GM12878 (cell line): ENCODE measurements around the gene NRTN. TPM values are rescaled to one million over a fixed set of nuclear protein-coding genes. Genes with fewer than 3 reads are reported as not detected.

ENCODE experiments used
- ATAC-seq: fragments of 200-7000 bp; cut with Tn5 transposase; 3 replicates; pipeline ENCODE4 v1.9.1; 2020; ENCODE audit warnings: mild to moderate bottlenecking, moderate library complexity
- BruUV-seq: library from RNA; stranded (reverse); fragments of 400-500 nt; replicated peaks from 2 replicates; lab custom pipeline; 2021; lab: Mats Ljungman, UMichigan
- CTCF ChIA-PET: fragments of 300-600 bp; sonication (Branson Sonifier 250); formaldehyde crosslinking; extraction: SDS; loops from one replicate; lab custom pipeline; 2021; ENCODE audit warnings: inconsistent platforms; lab: Yijun Ruan, JAX
- POLR2A ChIA-PET: fragments of 350-600 bp; formaldehyde crosslinking; extraction: SDS; loops from one replicate; lab custom pipeline; 2021; ENCODE audit warnings: inconsistent platforms; lab: Charles Lee
- RAD21 ChIA-PET: fragments of 300-600 bp; sonication (Branson Sonifier 250); formaldehyde crosslinking; loops from one replicate; lab custom pipeline; 2023; ENCODE audit warnings: antibody characterized with exemption; ENCODE audit not compliant: unreplicated experiment; lab: Charles Lee
- SMC1A ChIA-PET: fragments of 300-600 bp; sonication (Branson Sonifier 250); formaldehyde crosslinking; loops from one replicate; lab custom pipeline; 2023; ENCODE audit not compliant: unreplicated experiment, uncharacterized antibody; lab: Charles Lee
- DNase-seq: peaks from one replicate; pipeline ENCODE4 v3.0.0-alpha.2; 2011; ENCODE audit warnings: low read depth, low spot score
- FAIRE-seq: peaks from 3 replicates; lab custom pipeline; 2011; peaks lifted over from hg19 to GRCh38; lab: Jason Lieb, UNC
- H2AFZ ChIP-seq: 2 replicates; pipeline ENCODE4 v1.6.0; 2011; ENCODE audit warnings: low read depth, low read length, control low read depth; ENCODE audit not compliant: control insufficient read depth
- H3K27ac ChIP-seq: 2 replicates; pipeline ENCODE4 v1.5.1; 2011; ENCODE audit warnings: control low read depth; ENCODE audit not compliant: control insufficient read depth, insufficient read depth
- H3K27me3 ChIP-seq, 2 experiments: replicated peaks in 1 of 2; 2 replicates each; pipeline versions ENCODE4 v1.6.0 to v1.6.1; 2011; ENCODE audit warnings: low read length in 1 of 2; ENCODE audit not compliant: control insufficient read depth in 2 of 2, insufficient read depth in 2 of 2
- H3K36me3 ChIP-seq, 2 experiments: 2 replicates each; pipeline ENCODE4 v1.5.1; 2011; ENCODE audit warnings: low read length in 1 of 2; ENCODE audit not compliant: control insufficient read depth in 2 of 2, insufficient read depth in 2 of 2
- H3K4me1 ChIP-seq: 2 replicates; pipeline ENCODE4 v1.6.1; 2011; ENCODE audit warnings: mild to moderate bottlenecking, low read length, moderate library complexity, mixed read lengths; ENCODE audit not compliant: control insufficient read depth, insufficient read depth
- H3K4me2 ChIP-seq: 2 replicates; pipeline ENCODE4 v1.6.0; 2011; ENCODE audit warnings: control low read depth; ENCODE audit not compliant: control insufficient read depth, insufficient read depth
- H3K4me3 ChIP-seq: fragments of 200-600 bp; sonication (generic); 2 replicates; pipeline ENCODE4 v1.5.1; 2016
- H3K79me2 ChIP-seq: 2 replicates; pipeline ENCODE4 v1.6.0; 2011; ENCODE audit warnings: low read length; ENCODE audit not compliant: control insufficient read depth, insufficient read depth
- H3K9ac ChIP-seq: 2 replicates; pipeline ENCODE4 v1.8.0; 2011; ENCODE audit warnings: low read length, control low read depth, mixed read lengths; ENCODE audit not compliant: control insufficient read depth, insufficient read depth
- H3K9me3 ChIP-seq: replicated peaks from 3 replicates; pipeline ENCODE4 v1.5.1; 2011; ENCODE audit warnings: mild to moderate bottlenecking, low read length; ENCODE audit not compliant: control insufficient read depth, insufficient read depth
- H4K20me1 ChIP-seq: 2 replicates; pipeline ENCODE4 v1.6.0; 2011; ENCODE audit not compliant: control insufficient read depth, insufficient read depth
- ASH2L ChIP-seq: fragments of 300-600, 200-600 bp; sonication (generic); IDR thresholded peaks from 2 replicates; pipeline ENCODE4 v1.6.1; 2017; ENCODE audit warnings: low read depth, mild to moderate bottlenecking, borderline replicate concordance
- CREM ChIP-seq: IDR thresholded peaks from 2 replicates; pipeline ENCODE4 v1.6.1; 2014; ENCODE audit warnings: antibody characterized with exemption, low read depth
- CTCF ChIP-seq, 3 experiments: IDR thresholded peaks in 2 of 3; conservative IDR thresholded peaks in 1 of 3; 2 replicates each; pipeline ENCODE4 v1.5.1; 2011; ENCODE audit warnings: low read depth in 3 of 3, low read length in 3 of 3, mild to moderate bottlenecking in 3 of 3, control low read depth in 2 of 3, moderate library complexity in 2 of 3, inconsistent platforms in 1 of 3, mixed read lengths in 1 of 3; ENCODE audit not compliant: control insufficient read depth in 2 of 3, insufficient read depth in 1 of 3; ENCODE audit errors: extremely low read depth in 1 of 3
- E4F1 ChIP-seq: fragments of 450-650 bp; IDR thresholded peaks from 2 replicates; pipeline ENCODE4 v1.6.1; 2018; ENCODE audit warnings: borderline replicate concordance, mild to moderate bottlenecking; ENCODE audit not compliant: partially characterized antibody
- ETV6 ChIP-seq, 2 experiments: fragments of 450-650 bp in 1 of 2; IDR thresholded peaks in 1 of 2; conservative IDR thresholded peaks in 1 of 2; 2 replicates each; pipeline ENCODE4 v1.6.1; 2014; ENCODE audit warnings: antibody characterized with exemption in 1 of 2, borderline replicate concordance in 1 of 2, low read depth in 1 of 2, mild to moderate bottlenecking in 1 of 2, moderate library complexity in 1 of 2
- HCFC1 ChIP-seq: fragments of 150-350 bp; IDR thresholded peaks from 2 replicates; pipeline ENCODE4 v1.6.1; 2014; ENCODE audit warnings: low read length
- JUNB ChIP-seq: IDR thresholded peaks from 2 replicates; pipeline ENCODE4 v1.6.1; 2016; ENCODE audit warnings: antibody characterized with exemption, mild to moderate bottlenecking
- KLF5 ChIP-seq: fragments of 450-650 bp; IDR thresholded peaks from 2 replicates; pipeline ENCODE4 v1.6.1; 2014; ENCODE audit warnings: mild to moderate bottlenecking; ENCODE audit not compliant: partially characterized antibody
- NBN ChIP-seq: fragments of 450-650 bp; IDR thresholded peaks from 2 replicates; pipeline ENCODE4 v1.6.1; 2016
- POLR2A ChIP-seq: IDR thresholded peaks from 2 replicates; pipeline ENCODE4 v1.6.1; 2011; ENCODE audit warnings: low read depth, mild to moderate bottlenecking, low read length
- RELB ChIP-seq: fragments of 450-650 bp; IDR thresholded peaks from 2 replicates; pipeline ENCODE4 v1.6.1; 2017; ENCODE audit warnings: low read depth, mild to moderate bottlenecking, moderate library complexity
- SMAD1 ChIP-seq: fragments of 450-650 bp; IDR thresholded peaks from 2 replicates; pipeline ENCODE4 v1.6.1; 2018; ENCODE audit warnings: mild to moderate bottlenecking, low read depth; ENCODE audit not compliant: partially characterized antibody
- SMC3 ChIP-seq: IDR thresholded peaks from 2 replicates; pipeline ENCODE4 v1.6.1; 2011; ENCODE audit warnings: low read length, improper control_type of control experiment, borderline replicate concordance
- SREBF2 ChIP-seq: IDR thresholded peaks from 2 replicates; pipeline ENCODE4 v1.6.1; 2012; ENCODE audit warnings: mild to moderate bottlenecking, low read length
- TCF3 ChIP-seq: IDR thresholded peaks from 2 replicates; pipeline ENCODE4 v1.6.1; 2012; ENCODE audit warnings: low read depth, mild to moderate bottlenecking, low read length, borderline replicate concordance; ENCODE audit not compliant: insufficient read depth
- TCF7 ChIP-seq: IDR thresholded peaks from 2 replicates; pipeline ENCODE4 v1.6.1; 2014; ENCODE audit warnings: antibody characterized with exemption, borderline replicate concordance
- ZNF622 ChIP-seq: fragments of 450-650 bp; IDR thresholded peaks from 2 replicates; pipeline ENCODE4 v1.6.1; 2017; ENCODE audit warnings: mild to moderate bottlenecking, inconsistent platforms
- WGBS: methylation state at CpG from one replicate; pipeline ENCODE4 v1.1.6; 2016; ENCODE audit warnings: low lambda C conversion rate; ENCODE audit not compliant: insufficient replicate concordance, insufficient coverage; ENCODE audit errors: missing lambda C conversion rate; 5-methylcytosine and 5-hydroxymethylcytosine counted together
- in situ Hi-C: fragments of 300-500 bp; cut with MboI; formaldehyde crosslinking; loops from 9 replicates; pipeline ENCODE4 v1.14.3; 2018; ENCODE audit warnings: mixed read lengths
- intact Hi-C: fragments of 100-400 bp; cut with micrococcal nuclease; formaldehyde crosslinking; loops from one replicate; pipeline ENCODE4 v1.14.2; 2022; ENCODE audit not compliant: unreplicated experiment
- polyA plus RNA-seq, 11 experiments: library from polyadenylated mRNA; depleted of rRNA in 4 of 11; unstranded in 6 of 11; stranded (reverse) in 5 of 11; fragments of >200 nt; fragmentation: Nextera tagmentation in 4 of 11; fragmentation: Illumina TruSeq in 1 of 11; extraction: Ambion mirVana in 4 of 11; extraction: Trizol in 1 of 11; gene quantifications; 1 replicate in 1 of 11; 2 replicates in 10 of 11; pipeline versions ENCODE4 v1.2.1 to v1.2.3, GENCODE V29; 2011 to 2016; ENCODE audit warnings: inconsistent platforms in 2 of 11, missing spikeins in 2 of 11, low read depth in 1 of 11
- total RNA-seq, 4 experiments: library from RNA; depleted of rRNA in 3 of 4; stranded (reverse); fragments of >200 nt in 3 of 4; fragmentation: Illumina TruSeq in 1 of 4; extraction: Trizol in 1 of 4; gene quantifications; 2 replicates each; pipeline versions ENCODE4 v1.2.1 to v1.2.3, GENCODE V29; 2013 to 2021

Gene NRTN
- total and polyA plus RNA-seq, 10 of the 15 experiments (the other 5 are each of a cell fraction or from before 2014, with no cell fraction given): not detected

- H3K9me3 ChIP-seq: no peaks in the 10 kb centered on the region
- no peak for DNase-seq
- H3K79me2 ChIP-seq: no peaks in the 10 kb centered on the region
- WGBS: 45% methylated on average over 20 of the region's 21 CpGs
- H3K27me3 ChIP-seq: no peaks in the 10 kb centered on the region; a peak in 2 of 4 replicates
- H4K20me1 ChIP-seq: no peaks in the 10 kb centered on the region
- no peak for ATAC-seq
- no peak overlapping the region for H3K27ac ChIP-seq
- no peak overlapping the region for H2AFZ ChIP-seq
- TF ChIP-seq CREM (no peak), RELB (no peak), ETV6 (conservative IDR thresholded peaks at IDR 0.05 in 1 of 2, IDR thresholded peaks at IDR 0.05 in 1 of 2; ENCODE audit: borderline replicate concordance in 1 of 2, low read depth in 1 of 2) (no peak), HCFC1 (no peak), SMAD1 (no peak), CTCF (IDR thresholded peaks at IDR 0.05 in 2 of 3, conservative IDR thresholded peaks at IDR 0.05 in 1 of 3; ENCODE audit: control insufficient read depth in 2 of 3, extremely low read depth in 1 of 3, insufficient read depth in 1 of 3, low read depth in 3 of 3, low read length in 3 of 3) (no peak), E4F1 (no peak), SMC3 (no peak), TCF3 (no peak), NBN (no peak), TCF7 (no peak), SREBF2 (no peak), ASH2L (no peak), ZNF622 (no peak), KLF5 (no peak), JUNB (no peak), POLR2A (no peak)
- in situ Hi-C loops (loop anchor here (5.0 kb wide), 1 partner anchor 214 kb away; no protein-coding TSS in a partner anchor), intact Hi-C loops (loop anchor here (10.0 kb wide), 1 partner anchor 217 kb away; no protein-coding TSS in a partner anchor)
- RAD21 ChIA-PET: no interaction called here
- peaks cover 6% of the 10 kb centered on the region for H3K4me1 ChIP-seq
- no peaks in the 10 kb centered on the region for H3K36me3 ChIP-seq
- FAIRE-seq: no peak
- SMC1A ChIA-PET: no interaction called here
- POLR2A ChIA-PET: interaction anchor here (0.7 kb wide), 1 partner anchor 19 kb away, joined by 3 read pairs; no protein-coding TSS in a partner anchor
- H3K4me2 ChIP-seq: no peak overlapping the region
- CTCF ChIA-PET: interaction anchor here (0.6 kb wide), 1 partner anchor 218 kb away, joined by 3 read pairs; no protein-coding TSS in a partner anchor
- no TSS peak for BruUV-seq
- no peak overlapping the region for H3K4me3 ChIP-seq
- H3K9ac ChIP-seq: no peak overlapping the region
Measured at GRCh38 chr19:5808120-5808816, 3.4 kb downstream of the NRTN start.
